ENCODE results near the gene PSMB3.
"Not testable (repeated sequence)": the region's sequence is repeated elsewhere in the genome, so short reads cannot be mapped to it uniquely, and the experiment has no call there.

- not testable (repeated sequence) for TF ChIP-seq SREBF2 (IDR thresholded peaks at IDR 0.05); BHLHE40 (IDR thresholded peaks at IDR 0.05; ENCODE audit: low read depth, low read length)
Observed at GRCh38 chr17:38787999-38788398, 35.5 kb downstream of the PSMB3 start.

All from A549 (cell line).